ENCODE data around the gene CHMP2A. TPM values are rescaled to one million over a fixed set of nuclear protein-coding genes. Genes with fewer than 3 reads are reported as not detected.

CHMP2A gene
- polyA plus RNA-seq, 1 of the 3 experiments (the other 2 are of a cell fraction), result 381 TPM

DNA sequence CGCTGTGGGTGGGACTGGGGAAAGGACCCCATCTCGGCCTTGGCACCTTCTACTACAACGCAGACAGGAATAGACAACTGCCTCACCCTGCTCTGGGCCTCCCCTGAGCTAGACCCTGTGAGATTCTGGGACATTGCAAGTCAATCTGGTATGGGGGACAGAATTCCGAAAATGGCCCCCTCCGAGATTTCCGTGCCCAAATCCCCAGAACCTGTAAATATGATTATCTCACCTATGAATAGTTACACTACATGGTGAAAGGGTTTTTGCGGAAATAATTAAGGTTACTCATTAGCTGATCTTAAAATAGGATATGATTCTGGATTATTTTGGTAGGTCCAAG is 34.7 kb downstream of the CHMP2A start:
- WGBS (ENCODE audit: low lambda C conversion rate), result 0% methylated on average over 6 of the region's 7 CpGs
- Histone ChIP-seq H3K4me3 (ENCODE audit: low read depth in 2 of 2, low read length in 1 of 2) (peak overlapping the region; percentile 75 to 83), H3K27me3 (ENCODE audit: insufficient read depth) (no peaks in the 10 kb centered on the region), H3K4me2 (peak overlapping the region; percentile 98), H4K20me1 (ENCODE audit: insufficient read depth) (no peaks in the 10 kb centered on the region; the same call in 1 of the 2 replicates), H2AFZ (ENCODE audit: low read depth) (peak overlapping the region; percentile 86), H3K9me2 (no peaks in the 10 kb centered on the region), H3K9me3 (no peaks in the 10 kb centered on the region), H3K9ac (peak overlapping the region; percentile 93), H3K27ac (ENCODE audit: low read depth in 2 of 2, low read length in 1 of 2) (peak overlapping the region; percentile 92 to 97), H3K79me2 (ENCODE audit: insufficient read depth) (peaks cover 46% of the 10 kb centered on the region), H3K4me1 (ENCODE audit: control insufficient read depth in 1 of 2, insufficient read depth in 2 of 2, low read depth in 1 of 2, low read length in 1 of 2) (peaks cover 0 to 26% of the 10 kb centered on the region in 2 experiments; a peak in 1 of 4 replicates), H3K36me3 (replicated peaks in 1 of 2; ENCODE audit: control insufficient read depth in 1 of 2, insufficient read depth in 2 of 2, low read length in 1 of 2) (peaks cover 3 to 19% of the 10 kb centered on the region in 2 experiments), H3F3A (replicated peaks; ENCODE audit: insufficient read depth) (peaks cover 19% of the 10 kb centered on the region)
- no peak for DNase-seq
- CTCF ChIA-PET, result interaction anchor here (0.5 to 4.7 kb wide), 26 partner anchors 8 to 1131 kb away, joined by 3 to 81 read pairs (median 6); partner anchors contain the start of genes CHMP2A, MZF1, TRIM28 and UBE2M
- TF ChIP-seq, protein P1, sequence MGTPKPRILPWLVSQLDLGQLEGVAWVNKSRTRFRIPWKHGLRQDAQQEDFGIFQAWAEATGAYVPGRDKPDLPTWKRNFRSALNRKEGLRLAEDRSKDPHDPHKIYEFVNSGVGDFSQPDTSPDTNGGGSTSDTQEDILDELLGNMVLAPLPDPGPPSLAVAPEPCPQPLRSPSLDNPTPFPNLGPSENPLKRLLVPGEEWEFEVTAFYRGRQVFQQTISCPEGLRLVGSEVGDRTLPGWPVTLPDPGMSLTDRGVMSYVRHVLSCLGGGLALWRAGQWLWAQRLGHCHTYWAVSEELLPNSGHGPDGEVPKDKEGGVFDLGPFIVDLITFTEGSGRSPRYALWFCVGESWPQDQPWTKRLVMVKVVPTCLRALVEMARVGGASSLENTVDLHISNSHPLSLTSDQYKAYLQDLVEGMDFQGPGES (IDR thresholded peaks at IDR 0.05; ENCODE audit: low read depth, low read length), result no peak
- TF ChIP-seq SIN3A (IDR thresholded peaks at IDR 0.05; ENCODE audit: borderline replicate concordance, low read depth, low read length) (no peak), RXRA (IDR thresholded peaks at IDR 0.05; ENCODE audit: borderline replicate concordance, low read depth) (no peak), FOSL2 (IDR thresholded peaks at IDR 0.05; ENCODE audit: borderline replicate concordance, low read depth) (no peak), FOXJ3 (CRISPR knock-in tag; IDR thresholded peaks at IDR 0.05) (no peak), FOXM1 (IDR thresholded peaks at IDR 0.05; ENCODE audit: low read depth) (no peak), POLR2AphosphoS5 (IDR thresholded peaks at IDR 0.05; ENCODE audit: low read depth, low read length) (no peak), ELF1 (IDR thresholded peaks at IDR 0.05) (no peak), MEF2A (IDR thresholded peaks at IDR 0.05; ENCODE audit: borderline replicate concordance, low read depth) (no peak), PBX3 (IDR thresholded peaks at IDR 0.05) (no peak), MXI1 (IDR thresholded peaks at IDR 0.05; ENCODE audit: low read depth, low read length) (no peak), TEAD4 (IDR thresholded peaks at IDR 0.05; ENCODE audit: borderline replicate concordance, insufficient read depth) (no peak), EZH2phosphoT487 (IDR thresholded peaks at IDR 0.05; ENCODE audit: borderline replicate concordance, low read depth) (no peak), RAD21 (IDR thresholded peaks at IDR 0.05; ENCODE audit: low read length) (no peak), GABPA (IDR thresholded peaks at IDR 0.05; ENCODE audit: low read depth) (no peak)
- TF ChIP-seq, protein P2, sequence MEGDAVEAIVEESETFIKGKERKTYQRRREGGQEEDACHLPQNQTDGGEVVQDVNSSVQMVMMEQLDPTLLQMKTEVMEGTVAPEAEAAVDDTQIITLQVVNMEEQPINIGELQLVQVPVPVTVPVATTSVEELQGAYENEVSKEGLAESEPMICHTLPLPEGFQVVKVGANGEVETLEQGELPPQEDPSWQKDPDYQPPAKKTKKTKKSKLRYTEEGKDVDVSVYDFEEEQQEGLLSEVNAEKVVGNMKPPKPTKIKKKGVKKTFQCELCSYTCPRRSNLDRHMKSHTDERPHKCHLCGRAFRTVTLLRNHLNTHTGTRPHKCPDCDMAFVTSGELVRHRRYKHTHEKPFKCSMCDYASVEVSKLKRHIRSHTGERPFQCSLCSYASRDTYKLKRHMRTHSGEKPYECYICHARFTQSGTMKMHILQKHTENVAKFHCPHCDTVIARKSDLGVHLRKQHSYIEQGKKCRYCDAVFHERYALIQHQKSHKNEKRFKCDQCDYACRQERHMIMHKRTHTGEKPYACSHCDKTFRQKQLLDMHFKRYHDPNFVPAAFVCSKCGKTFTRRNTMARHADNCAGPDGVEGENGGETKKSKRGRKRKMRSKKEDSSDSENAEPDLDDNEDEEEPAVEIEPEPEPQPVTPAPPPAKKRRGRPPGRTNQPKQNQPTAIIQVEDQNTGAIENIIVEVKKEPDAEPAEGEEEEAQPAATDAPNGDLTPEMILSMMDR (IDR thresholded peaks at IDR 0.05), result no peak
- TF ChIP-seq, protein P3, sequence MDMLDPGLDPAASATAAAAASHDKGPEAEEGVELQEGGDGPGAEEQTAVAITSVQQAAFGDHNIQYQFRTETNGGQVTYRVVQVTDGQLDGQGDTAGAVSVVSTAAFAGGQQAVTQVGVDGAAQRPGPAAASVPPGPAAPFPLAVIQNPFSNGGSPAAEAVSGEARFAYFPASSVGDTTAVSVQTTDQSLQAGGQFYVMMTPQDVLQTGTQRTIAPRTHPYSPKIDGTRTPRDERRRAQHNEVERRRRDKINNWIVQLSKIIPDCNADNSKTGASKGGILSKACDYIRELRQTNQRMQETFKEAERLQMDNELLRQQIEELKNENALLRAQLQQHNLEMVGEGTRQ (IDR thresholded peaks at IDR 0.05; ENCODE audit: borderline replicate concordance, low read depth, low read length), result no peak
- TF ChIP-seq, protein P4, sequence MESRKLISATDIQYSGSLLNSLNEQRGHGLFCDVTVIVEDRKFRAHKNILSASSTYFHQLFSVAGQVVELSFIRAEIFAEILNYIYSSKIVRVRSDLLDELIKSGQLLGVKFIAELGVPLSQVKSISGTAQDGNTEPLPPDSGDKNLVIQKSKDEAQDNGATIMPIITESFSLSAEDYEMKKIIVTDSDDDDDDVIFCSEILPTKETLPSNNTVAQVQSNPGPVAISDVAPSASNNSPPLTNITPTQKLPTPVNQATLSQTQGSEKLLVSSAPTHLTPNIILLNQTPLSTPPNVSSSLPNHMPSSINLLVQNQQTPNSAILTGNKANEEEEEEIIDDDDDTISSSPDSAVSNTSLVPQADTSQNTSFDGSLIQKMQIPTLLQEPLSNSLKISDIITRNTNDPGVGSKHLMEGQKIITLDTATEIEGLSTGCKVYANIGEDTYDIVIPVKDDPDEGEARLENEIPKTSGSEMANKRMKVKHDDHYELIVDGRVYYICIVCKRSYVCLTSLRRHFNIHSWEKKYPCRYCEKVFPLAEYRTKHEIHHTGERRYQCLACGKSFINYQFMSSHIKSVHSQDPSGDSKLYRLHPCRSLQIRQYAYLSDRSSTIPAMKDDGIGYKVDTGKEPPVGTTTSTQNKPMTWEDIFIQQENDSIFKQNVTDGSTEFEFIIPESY (IDR thresholded peaks at IDR 0.05; ENCODE audit: borderline replicate concordance, low read depth), result no peak
- TF ChIP-seq, protein P5, sequence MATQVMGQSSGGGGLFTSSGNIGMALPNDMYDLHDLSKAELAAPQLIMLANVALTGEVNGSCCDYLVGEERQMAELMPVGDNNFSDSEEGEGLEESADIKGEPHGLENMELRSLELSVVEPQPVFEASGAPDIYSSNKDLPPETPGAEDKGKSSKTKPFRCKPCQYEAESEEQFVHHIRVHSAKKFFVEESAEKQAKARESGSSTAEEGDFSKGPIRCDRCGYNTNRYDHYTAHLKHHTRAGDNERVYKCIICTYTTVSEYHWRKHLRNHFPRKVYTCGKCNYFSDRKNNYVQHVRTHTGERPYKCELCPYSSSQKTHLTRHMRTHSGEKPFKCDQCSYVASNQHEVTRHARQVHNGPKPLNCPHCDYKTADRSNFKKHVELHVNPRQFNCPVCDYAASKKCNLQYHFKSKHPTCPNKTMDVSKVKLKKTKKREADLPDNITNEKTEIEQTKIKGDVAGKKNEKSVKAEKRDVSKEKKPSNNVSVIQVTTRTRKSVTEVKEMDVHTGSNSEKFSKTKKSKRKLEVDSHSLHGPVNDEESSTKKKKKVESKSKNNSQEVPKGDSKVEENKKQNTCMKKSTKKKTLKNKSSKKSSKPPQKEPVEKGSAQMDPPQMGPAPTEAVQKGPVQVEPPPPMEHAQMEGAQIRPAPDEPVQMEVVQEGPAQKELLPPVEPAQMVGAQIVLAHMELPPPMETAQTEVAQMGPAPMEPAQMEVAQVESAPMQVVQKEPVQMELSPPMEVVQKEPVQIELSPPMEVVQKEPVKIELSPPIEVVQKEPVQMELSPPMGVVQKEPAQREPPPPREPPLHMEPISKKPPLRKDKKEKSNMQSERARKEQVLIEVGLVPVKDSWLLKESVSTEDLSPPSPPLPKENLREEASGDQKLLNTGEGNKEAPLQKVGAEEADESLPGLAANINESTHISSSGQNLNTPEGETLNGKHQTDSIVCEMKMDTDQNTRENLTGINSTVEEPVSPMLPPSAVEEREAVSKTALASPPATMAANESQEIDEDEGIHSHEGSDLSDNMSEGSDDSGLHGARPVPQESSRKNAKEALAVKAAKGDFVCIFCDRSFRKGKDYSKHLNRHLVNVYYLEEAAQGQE (IDR thresholded peaks at IDR 0.05; ENCODE audit: low read depth, low read length), result no peak
- TF ChIP-seq, protein P6, sequence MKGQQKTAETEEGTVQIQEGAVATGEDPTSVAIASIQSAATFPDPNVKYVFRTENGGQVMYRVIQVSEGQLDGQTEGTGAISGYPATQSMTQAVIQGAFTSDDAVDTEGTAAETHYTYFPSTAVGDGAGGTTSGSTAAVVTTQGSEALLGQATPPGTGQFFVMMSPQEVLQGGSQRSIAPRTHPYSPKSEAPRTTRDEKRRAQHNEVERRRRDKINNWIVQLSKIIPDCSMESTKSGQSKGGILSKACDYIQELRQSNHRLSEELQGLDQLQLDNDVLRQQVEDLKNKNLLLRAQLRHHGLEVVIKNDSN (IDR thresholded peaks at IDR 0.05; ENCODE audit: borderline replicate concordance, low read depth), result no peak
- POLR2A ChIA-PET, result interaction anchor here (1.2 to 3.8 kb wide), 13 partner anchors 9 to 194 kb away, joined by 3 to 49 read pairs (median 5); partner anchors contain the start of genes CHMP2A, MZF1, RPS5 and SLC27A5

Measured in SK-N-SH (cell line).